ENCODE results near the gene CFAP99. TPM values are rescaled to one million over a fixed set of nuclear protein-coding genes. Genes with fewer than 3 reads are reported as not detected.

The CFAP99 gene
- total and polyA plus RNA-seq, 9 of the 15 experiments (the other 6 are each of a cell fraction or from before 2014, with no cell fraction given): 0.07 to 0.18 (median 0.09) TPM; not detected in 6

DNA sequence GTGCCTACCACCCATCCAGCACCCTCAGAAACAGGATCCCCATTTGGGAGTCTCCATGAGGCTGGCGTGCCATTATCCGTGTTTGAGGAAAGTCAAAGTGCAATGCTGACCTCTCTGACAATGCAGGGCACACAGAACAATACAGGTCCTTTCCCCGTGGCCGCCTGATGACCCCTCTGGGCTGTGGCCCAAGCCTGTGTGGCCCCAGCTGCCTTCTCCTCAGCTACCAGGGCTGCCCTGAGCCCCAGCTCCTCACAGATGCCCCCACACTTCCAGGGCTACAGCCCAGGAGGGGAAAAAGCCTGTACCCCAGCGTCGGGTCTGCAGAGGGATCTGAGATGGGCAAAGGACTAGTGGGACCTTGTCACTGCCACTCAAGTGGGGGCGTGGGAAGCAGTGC lies 15.8 kb upstream of the CFAP99 start:
- H3K4me2 ChIP-seq (ENCODE audit: insufficient read depth, low read length): peak overlapping the region; percentile 73; the same call in 1 of the 2 replicates
- no TSS peak for BruUV-seq (replicated peaks)

More for the DNA sequence above, 15.8 kb upstream of the CFAP99 start:
- Histone ChIP-seq H3K4me1 (replicated peaks in 1 of 2; ENCODE audit: control insufficient read depth in 2 of 2, insufficient read depth in 2 of 2, low read length in 2 of 2) (peaks cover 27 to 74% of the 10 kb centered on the region in 2 experiments), H3K9ac (ENCODE audit: insufficient read depth in 1 of 2, low read depth in 2 of 2, low read length in 2 of 2) (peak overlapping the region in 1 of 2 experiments; percentile 86; a peak in 2 of 4 replicates), H3K36me3 (ENCODE audit: control insufficient read depth, insufficient read depth, low read length) (peaks cover 5% of the 10 kb centered on the region; the same call in 1 of the 3 replicates), H3K79me2 (ENCODE audit: control insufficient read depth, insufficient read depth, low read length) (peaks cover 63% of the 10 kb centered on the region), H3K4me3 (no peak overlapping the region), H4K20me1 (replicated peaks; ENCODE audit: control insufficient read depth, insufficient read depth, low read length) (no peaks in the 10 kb centered on the region; the same call in 1 of the 2 replicates), H2AFZ (ENCODE audit: low read depth, low read length) (peak overlapping the region; percentile 29; the same call in 1 of the 2 replicates), H3K9me3 (replicated peaks; ENCODE audit: control insufficient read depth, insufficient read depth, low read depth, low read length) (no peaks in the 10 kb centered on the region), H3K27ac (ENCODE audit: extremely low read depth, low read depth, low read length) (no peak overlapping the region), H3K27me3 (ENCODE audit: control insufficient read depth in 2 of 2, insufficient read depth in 2 of 2, low read length in 2 of 2) (no peaks in the 10 kb centered on the region), H3K9me1 (ENCODE audit: control insufficient read depth, insufficient read depth, low read length) (peaks cover 4% of the 10 kb centered on the region)
- ATAC-seq (no peak), FAIRE-seq (no peak), DNase-seq (ENCODE audit: extremely low read depth in 1 of 4, low spot score in 3 of 4) (no peak)
- TF ChIP-seq SIN3B (IDR thresholded peaks at IDR 0.05; ENCODE audit: low read depth): no peak
- no peak for TF ChIP-seq NR1H2 (CRISPR knock-in tag; IDR thresholded peaks at IDR 0.05)
- TF ChIP-seq ZNF212 (CRISPR knock-in tag; IDR thresholded peaks at IDR 0.05): no peak
- TF ChIP-seq, protein P1, sequence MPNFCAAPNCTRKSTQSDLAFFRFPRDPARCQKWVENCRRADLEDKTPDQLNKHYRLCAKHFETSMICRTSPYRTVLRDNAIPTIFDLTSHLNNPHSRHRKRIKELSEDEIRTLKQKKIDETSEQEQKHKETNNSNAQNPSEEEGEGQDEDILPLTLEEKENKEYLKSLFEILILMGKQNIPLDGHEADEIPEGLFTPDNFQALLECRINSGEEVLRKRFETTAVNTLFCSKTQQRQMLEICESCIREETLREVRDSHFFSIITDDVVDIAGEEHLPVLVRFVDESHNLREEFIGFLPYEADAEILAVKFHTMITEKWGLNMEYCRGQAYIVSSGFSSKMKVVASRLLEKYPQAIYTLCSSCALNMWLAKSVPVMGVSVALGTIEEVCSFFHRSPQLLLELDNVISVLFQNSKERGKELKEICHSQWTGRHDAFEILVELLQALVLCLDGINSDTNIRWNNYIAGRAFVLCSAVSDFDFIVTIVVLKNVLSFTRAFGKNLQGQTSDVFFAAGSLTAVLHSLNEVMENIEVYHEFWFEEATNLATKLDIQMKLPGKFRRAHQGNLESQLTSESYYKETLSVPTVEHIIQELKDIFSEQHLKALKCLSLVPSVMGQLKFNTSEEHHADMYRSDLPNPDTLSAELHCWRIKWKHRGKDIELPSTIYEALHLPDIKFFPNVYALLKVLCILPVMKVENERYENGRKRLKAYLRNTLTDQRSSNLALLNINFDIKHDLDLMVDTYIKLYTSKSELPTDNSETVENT (CRISPR knock-in tag; IDR thresholded peaks at IDR 0.05): no peak
- TF ChIP-seq MECOM (CRISPR knock-in tag; IDR thresholded peaks at IDR 0.05): no peak
- TF ChIP-seq E2F8 (IDR thresholded peaks at IDR 0.05; ENCODE audit: low read depth, partially characterized antibody): no peak
- in situ Hi-C loops (cut with MboI): no loop called here
- ChIA-PET POLR2A (interaction anchor here (0.6 to 3.2 kb wide), 6 partner anchors 8 to 16 kb away, joined by 3 to 18 read pairs (median 4); partner anchors contain the start of genes CFAP99 and ZFYVE28), CTCF (ENCODE audit: low intra/inter-chr PET ratio) (no interaction called here)
- intact Hi-C loops (cut with micrococcal nuclease): loop anchor here (2.0 kb wide), 1 partner anchor 14 kb away; no protein-coding TSS in a partner anchor
- WGBS (ENCODE audit: insufficient coverage, low coverage, missing lambda C conversion rate): 80% methylated on average over 7 of the region's 7 CpGs

Data from K562 (cell line).